RWPE2 (cell line): ENCODE results near the gene ANKRD60.

Experiments used
- ATAC-seq: fragments of 200-7000 bp; cut with Tn5 transposase; 3 replicates; pipeline ENCODE4 v1.9.1; 2021; ENCODE audit warnings: low read depth
- DNase-seq: peaks from one replicate; pipeline ENCODE4 v3.0.0-alpha.2; 2020; ENCODE audit warnings: low spot score
- H3K27ac ChIP-seq: fragments of 450-650 bp; 2 replicates; pipeline ENCODE4 v1.5.1; 2017; ENCODE audit warnings: mild to moderate bottlenecking; ENCODE audit not compliant: poor library complexity, severe bottlenecking
- H3K27me3 ChIP-seq: fragments of 250-450 bp; sonication (Bioruptor Pico); 2 replicates; pipeline ENCODE4 v1.5.1; 2021; ENCODE audit warnings: mild to moderate bottlenecking, moderate library complexity; ENCODE audit not compliant: insufficient read depth, poor library complexity, severe bottlenecking
- H3K36me3 ChIP-seq: fragments of 250-450 bp; sonication (Bioruptor Pico); 2 replicates; pipeline ENCODE4 v1.5.1; 2020; ENCODE audit warnings: low read depth, mild to moderate bottlenecking, moderate library complexity
- H3K4me1 ChIP-seq: fragments of 250-450 bp; sonication (Bioruptor Pico); 2 replicates; pipeline ENCODE4 v1.5.1; 2021; ENCODE audit warnings: mild to moderate bottlenecking, moderate library complexity; ENCODE audit not compliant: insufficient read depth, poor library complexity, severe bottlenecking
- H3K4me3 ChIP-seq: fragments of 250-450 bp; sonication (Bioruptor Pico); 2 replicates; pipeline ENCODE4 v1.5.1; 2021; ENCODE audit warnings: mild to moderate bottlenecking, moderate library complexity; ENCODE audit not compliant: severe bottlenecking
- H3K9me3 ChIP-seq: fragments of 250-450 bp; sonication (Bioruptor Pico); 2 replicates; pipeline ENCODE4 v1.5.1; 2021; ENCODE audit warnings: mild to moderate bottlenecking, moderate library complexity; ENCODE audit not compliant: severe bottlenecking
- TF ChIP-seq, protein P1 (sequence below): fragments of 450-650 bp; IDR thresholded peaks from one replicate; pipeline ENCODE4 v1.5.1; 2017; ENCODE audit warnings: mild to moderate bottlenecking, moderate library complexity; ENCODE audit not compliant: poor library complexity, severe bottlenecking

Gene ANKRD60

DNA sequence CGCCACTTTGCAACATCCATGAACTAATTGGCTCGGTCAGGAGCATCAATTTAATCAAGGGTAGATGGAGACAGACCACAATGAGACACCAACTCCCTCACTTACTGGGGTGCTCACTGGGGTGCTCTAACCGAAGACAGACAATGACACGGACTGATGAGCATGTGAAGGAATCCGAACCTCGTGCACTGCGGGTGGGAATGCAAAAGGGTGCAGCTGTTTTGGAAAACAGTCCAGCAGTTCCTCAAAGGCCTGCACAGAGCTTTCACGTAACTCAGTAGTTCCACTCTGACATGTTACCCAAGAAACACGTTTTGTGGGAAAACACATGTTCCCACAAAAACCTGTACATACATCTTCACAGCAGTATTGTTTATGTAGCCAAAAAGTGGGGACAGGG, 26.8 kb downstream of the ANKRD60 start:
- ATAC-seq (no peak), DNase-seq (no peak)
- TF ChIP-seq, protein P1, sequence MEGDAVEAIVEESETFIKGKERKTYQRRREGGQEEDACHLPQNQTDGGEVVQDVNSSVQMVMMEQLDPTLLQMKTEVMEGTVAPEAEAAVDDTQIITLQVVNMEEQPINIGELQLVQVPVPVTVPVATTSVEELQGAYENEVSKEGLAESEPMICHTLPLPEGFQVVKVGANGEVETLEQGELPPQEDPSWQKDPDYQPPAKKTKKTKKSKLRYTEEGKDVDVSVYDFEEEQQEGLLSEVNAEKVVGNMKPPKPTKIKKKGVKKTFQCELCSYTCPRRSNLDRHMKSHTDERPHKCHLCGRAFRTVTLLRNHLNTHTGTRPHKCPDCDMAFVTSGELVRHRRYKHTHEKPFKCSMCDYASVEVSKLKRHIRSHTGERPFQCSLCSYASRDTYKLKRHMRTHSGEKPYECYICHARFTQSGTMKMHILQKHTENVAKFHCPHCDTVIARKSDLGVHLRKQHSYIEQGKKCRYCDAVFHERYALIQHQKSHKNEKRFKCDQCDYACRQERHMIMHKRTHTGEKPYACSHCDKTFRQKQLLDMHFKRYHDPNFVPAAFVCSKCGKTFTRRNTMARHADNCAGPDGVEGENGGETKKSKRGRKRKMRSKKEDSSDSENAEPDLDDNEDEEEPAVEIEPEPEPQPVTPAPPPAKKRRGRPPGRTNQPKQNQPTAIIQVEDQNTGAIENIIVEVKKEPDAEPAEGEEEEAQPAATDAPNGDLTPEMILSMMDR, result no peak
- Histone ChIP-seq H3K36me3 (no peaks in the 10 kb centered on the region), H3K27me3 (no peaks in the 10 kb centered on the region), H3K4me3 (no peak overlapping the region), H3K9me3 (no peaks in the 10 kb centered on the region), H3K4me1 (no peaks in the 10 kb centered on the region), H3K27ac (no peak overlapping the region)

DNA sequence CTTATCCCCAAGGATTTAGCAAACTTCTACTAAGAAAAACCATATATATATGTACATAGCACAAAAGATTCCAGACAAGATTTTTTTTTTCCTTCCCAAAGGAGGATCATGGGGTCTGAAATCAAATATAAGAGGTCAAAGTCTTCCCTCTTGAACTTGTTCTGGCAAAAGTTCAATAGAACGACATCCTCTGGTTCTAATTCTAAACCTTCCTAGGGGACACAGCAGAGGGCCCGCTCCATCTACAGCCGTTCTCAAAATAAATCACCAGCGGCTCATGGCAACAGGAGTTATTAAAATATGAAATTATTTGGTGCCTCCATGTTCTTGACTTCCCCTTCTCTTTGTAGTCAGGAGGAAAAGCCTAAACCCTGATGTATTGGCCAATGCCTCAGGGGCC, 29.0 kb downstream of the ANKRD60 start:
- H3K9me3 ChIP-seq, result no peaks in the 10 kb centered on the region
- no peak overlapping the region for H3K27ac ChIP-seq
- no peak for ATAC-seq
- H3K36me3 ChIP-seq, result no peaks in the 10 kb centered on the region
- TF ChIP-seq, protein P1, result no peak
- no peaks in the 10 kb centered on the region for H3K4me1 ChIP-seq
- DNase-seq, result no peak
- H3K4me3 ChIP-seq, result no peak overlapping the region
- no peaks in the 10 kb centered on the region for H3K27me3 ChIP-seq

DNA sequence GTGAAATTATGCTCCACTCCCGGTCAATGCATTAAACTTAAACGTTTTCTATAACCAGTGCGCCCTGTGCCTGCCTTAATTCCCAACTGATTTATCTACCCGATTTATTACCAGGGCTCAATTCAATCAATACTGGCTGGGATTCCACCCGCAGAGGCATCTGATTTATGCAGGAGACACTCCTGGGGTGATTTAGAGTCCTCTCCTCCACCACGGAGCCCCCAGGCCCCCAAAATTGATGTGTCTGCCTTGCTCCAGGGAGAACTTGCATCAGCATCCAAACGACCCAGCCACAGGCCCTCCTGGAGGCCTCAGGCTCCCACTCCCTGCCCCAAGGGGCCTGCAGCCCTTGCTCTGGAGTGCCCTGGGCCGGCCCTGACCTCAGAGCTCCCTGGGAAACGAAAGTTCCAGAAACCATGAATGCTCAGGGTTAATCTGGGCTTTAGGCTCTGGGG, 29.5 kb downstream of the ANKRD60 start:
- no peaks in the 10 kb centered on the region for H3K4me1 ChIP-seq
- H3K9me3 ChIP-seq, result no peaks in the 10 kb centered on the region
- no peaks in the 10 kb centered on the region for H3K36me3 ChIP-seq
- H3K27me3 ChIP-seq, result no peaks in the 10 kb centered on the region
- DNase-seq, result no peak
- no peak overlapping the region for H3K4me3 ChIP-seq
- TF ChIP-seq, protein P1, result no peak
- ATAC-seq, result no peak
- no peak overlapping the region for H3K27ac ChIP-seq

DNA sequence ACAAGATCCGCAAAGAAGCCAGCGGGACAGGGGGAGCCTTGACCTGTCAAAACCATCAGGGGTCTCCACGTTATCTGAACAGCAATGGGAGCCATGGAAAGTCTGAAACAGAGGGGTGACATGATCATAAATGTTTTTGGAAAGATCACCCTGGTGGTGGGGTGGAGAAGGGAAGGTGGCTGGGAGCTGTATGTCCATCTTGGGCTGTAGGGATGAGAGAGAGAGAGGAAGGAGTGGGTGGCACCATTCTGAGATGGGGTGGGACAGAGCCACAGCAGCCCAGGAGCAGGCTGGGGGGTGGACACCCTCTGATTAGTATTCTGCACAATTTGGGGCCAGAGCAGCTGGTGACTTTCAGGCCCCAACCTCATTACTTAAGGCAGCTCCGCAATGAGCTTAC, 30.1 kb downstream of the ANKRD60 start:
- TF ChIP-seq, protein P1, result no peak
- H3K36me3 ChIP-seq, result no peaks in the 10 kb centered on the region
- no peak overlapping the region for H3K4me3 ChIP-seq
- DNase-seq (no peak), ATAC-seq (0 out of 3 replicates have a peak, but pooled peaks have one; percentile 11)
- H3K27ac ChIP-seq, result no peak overlapping the region
- H3K4me1 ChIP-seq, result no peaks in the 10 kb centered on the region
- no peaks in the 10 kb centered on the region for H3K27me3 ChIP-seq
- no peaks in the 10 kb centered on the region for H3K9me3 ChIP-seq

DNA sequence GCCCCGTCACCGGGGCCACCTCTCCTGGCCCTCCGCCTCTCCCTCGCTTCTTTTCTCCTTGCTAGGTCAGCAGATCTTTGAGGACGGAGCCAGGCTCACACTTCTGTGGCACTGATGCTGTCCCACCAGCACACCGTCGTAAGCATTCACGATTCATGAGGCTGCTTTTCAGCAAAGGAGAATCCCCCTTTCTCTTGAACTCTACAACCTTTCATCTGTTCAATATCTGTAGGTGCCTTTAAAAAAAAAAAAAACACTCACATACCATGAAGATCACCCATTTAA, 31.3 kb downstream of the ANKRD60 start:
- Histone ChIP-seq H3K27ac (no peak overlapping the region), H3K9me3 (no peaks in the 10 kb centered on the region), H3K4me3 (no peak overlapping the region), H3K4me1 (no peaks in the 10 kb centered on the region), H3K27me3 (no peaks in the 10 kb centered on the region), H3K36me3 (no peaks in the 10 kb centered on the region)
- no peak for ATAC-seq
- DNase-seq, result no peak
- TF ChIP-seq, protein P1, result no peak
